Pons (tissue), 1 donor: ENCODE data around the gene DDX59.

Experiments
- DNase-seq: peaks from one replicate; pipeline ENCODE4 v3.0.0-alpha.2; 2016; ENCODE audit warnings: low spot score

DDX59 gene

DNA sequence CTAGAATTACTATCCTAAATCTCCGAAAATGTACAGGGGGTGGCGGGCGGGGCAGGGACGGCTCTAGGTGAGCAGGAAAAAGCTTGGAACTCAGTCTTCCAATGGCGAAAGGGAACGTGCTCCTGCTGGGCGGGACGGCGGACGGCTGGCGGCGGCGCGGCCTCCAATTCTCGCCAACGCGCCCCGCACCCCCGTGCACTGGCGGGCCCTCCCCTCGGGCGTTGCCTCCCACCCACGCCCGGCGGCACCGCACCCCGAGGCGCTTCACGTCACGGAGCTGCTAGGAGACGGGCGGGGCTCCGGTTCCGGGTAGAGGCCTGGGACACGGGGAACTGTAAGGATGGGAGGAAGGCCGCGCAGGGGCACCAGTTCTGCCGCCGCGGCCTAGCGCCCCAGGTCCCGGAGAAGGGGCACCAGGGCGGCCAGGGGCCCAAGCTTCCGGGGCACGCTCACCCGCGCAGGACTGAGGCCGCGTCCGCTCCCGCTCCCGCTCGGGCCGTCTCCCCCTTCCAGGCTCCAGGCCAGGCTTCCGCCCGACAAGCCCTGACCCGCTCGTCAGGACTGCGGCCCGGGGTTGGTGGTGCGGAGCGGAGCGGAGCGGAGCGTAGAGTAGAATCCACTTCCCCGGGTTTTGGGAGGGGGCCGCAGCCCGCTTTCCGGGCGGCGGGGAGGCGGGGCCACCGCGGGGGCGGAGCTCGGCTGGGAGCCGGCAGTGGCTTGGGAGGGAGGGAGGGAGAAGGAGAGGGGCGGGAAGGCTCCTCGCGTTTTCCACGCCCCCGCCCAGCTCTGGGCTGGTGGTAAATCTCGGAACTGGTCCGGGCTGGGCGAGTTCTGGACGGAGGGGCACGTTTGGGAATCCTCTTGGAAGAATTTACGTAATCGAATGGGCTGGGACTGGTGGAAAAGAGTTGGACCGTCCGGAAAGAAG lies at the start of gene DDX59:
Gene DDX59 (minus strand): TSS at position 594 of the 928 bp plus-strand sequence. CDS start 3,167 bp downstream, outside the sequence.
- peak; percentile 93 for DNase-seq

DNA sequence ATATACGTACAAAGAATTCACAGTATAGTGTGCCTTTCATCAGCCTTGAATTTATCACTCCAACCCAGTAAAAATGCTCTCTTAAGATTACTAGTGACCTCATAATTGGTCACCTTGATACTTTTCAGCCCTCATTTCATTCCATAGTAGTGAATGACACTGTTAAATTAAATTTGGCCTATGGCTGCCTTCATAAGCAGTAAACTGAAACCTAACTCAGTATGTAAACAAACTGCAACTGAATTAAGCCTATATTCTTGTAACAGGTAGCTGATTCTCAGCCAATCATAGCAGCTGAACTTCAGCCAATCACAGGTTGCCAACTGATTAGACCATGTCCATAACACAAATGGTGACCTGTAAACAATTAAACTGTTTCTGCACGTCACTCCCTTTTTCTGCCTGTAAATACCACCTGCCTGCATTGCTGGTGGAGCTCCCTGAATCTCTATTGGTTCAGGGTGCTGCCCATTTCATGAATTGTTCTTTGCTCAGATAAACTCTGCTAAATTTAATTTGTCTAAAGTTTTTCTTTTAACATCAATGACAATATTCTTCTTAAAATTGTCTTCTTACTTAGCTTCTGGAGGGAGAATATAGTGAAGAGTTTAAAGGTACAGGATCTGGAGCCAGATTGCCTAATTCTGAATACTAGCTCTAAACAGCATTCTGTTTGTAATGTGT lies 44.9 kb upstream of the DDX59 start:
- no peak for DNase-seq

DNA sequence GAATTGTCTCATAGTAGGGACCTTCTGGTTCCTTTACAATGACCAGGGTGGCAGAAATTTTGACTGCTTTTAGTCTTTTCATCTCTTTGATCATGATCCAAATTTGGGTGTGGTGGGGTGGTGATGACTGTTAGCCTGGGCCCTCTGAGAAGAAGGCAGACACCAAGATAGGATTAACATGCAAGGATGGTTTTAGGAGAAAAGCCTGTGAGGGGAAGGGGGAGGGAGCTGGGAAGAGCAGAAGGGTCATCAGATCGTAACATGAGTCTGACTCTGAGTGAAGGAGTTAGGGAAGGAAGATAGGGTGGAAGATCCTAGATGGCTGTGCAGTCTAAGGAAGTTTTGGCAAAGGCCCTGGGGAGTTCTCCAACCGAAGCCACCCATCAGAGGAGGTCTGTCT lies 40.5 kb upstream of the DDX59 start:
- DNase-seq, result no peak

- DNase-seq, result no peak
Observed at GRCh38 chr1:200708769-200709168, 39.1 kb upstream of the DDX59 start.

DNA sequence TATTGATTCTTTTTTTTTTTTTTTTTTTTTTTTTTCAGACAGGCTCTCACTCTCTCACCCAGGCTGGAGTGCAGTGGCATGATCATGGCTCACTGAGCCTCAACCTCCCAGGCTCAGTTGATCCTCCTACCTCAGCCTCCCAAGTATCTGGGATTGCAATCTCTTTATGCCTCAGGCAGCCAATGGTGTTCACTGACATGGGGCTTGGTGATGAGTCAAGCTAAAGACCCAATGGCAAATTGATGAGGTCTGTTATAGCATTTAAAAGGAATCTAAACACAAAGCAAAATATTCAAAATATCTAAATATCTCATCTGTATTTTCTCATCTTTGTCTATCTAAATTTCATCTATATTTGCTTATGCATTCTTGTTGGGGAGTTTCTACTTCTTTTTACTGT lies 38.5 kb upstream of the DDX59 start:
- no peak for DNase-seq

DNA sequence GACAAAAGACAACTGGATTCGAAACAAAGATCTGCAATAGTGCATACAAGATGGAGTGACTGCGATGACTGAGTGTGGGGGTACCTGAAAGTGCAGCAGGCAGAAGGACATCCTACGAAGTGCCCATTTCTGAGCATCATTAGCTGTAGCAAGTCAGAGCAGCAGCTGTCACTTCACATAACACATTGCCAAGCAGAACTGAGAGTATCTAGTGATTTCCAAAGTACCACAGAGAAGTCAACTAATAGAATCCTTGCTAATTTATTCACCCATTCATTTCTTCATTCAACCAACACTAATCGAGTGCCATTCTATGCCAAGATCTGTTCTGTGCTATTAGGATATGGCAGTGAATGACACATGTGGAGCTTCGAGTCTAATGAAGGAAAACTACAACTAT lies 37.4 kb upstream of the DDX59 start:
- DNase-seq, result no peak

GRCh38 chr1:200706111-200706814 lies 36.6 kb upstream of the DDX59 start:
- no peak for DNase-seq

DNA sequence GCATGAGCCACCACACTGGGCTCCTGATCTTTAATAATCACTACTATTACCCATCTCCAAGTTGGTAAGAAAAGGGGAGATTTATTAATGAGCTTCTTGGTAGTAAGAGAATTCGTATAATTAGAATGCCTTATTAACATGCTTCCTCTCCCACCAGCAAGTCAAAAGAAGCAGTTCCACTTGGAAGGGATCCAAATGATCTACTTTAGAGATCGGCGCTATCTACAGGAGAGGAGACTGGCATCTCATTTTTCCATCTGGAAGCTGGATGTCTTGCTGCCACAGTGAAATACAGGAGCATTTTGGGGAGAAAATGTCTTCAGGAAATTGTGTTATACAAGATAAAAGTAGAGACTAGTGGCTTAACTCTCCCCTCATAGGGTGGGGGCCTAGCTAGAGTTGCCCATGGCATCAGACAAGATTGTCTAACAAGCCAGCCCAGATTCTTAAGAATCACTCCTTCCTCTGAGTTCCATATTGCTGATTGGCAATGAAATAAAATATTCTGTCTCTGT lies 35.3 kb upstream of the DDX59 start:
- DNase-seq, result no peak

GRCh38 chr1:200699871-200700270 lies 30.2 kb upstream of the DDX59 start:
- DNase-seq, result no peak

DNA sequence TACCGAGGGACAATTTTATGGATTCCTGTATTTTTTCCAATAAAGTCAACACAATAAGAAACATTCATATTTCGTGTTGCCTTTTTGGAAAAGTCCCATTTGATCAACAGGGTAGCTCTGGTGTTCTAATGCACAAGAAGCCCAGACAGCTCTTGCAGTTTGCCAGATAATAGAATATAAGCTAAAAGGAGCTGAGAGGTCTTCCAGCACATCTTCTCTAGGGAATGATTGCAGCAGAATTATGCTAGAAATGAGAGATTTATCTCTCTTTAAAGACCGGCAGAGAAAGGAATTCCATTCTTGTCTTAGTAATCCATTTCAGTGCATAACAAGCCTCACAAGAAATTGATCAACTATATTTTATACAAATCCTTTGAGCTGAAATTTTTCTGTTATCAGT lies 25.0 kb upstream of the DDX59 start:
- DNase-seq, result no peak

DNA sequence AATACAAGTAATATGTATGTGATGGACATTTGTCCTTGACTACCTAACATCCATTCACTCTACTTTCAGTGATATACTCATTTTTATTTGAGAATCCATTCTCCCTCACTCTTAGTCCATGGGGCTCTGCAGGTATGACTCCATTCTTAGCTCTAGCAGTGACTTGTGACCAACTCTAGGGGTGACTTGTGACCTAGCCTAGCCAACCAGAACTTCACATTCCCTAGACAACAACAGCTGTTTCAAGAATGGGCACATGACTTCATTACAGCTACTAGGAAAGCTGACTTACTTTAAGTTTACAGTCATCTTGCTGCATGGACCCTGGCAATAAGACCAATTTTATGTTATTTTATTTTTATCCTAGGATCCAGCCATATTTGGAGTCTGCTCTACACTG lies 23.6 kb upstream of the DDX59 start:
- no peak for DNase-seq

DNA sequence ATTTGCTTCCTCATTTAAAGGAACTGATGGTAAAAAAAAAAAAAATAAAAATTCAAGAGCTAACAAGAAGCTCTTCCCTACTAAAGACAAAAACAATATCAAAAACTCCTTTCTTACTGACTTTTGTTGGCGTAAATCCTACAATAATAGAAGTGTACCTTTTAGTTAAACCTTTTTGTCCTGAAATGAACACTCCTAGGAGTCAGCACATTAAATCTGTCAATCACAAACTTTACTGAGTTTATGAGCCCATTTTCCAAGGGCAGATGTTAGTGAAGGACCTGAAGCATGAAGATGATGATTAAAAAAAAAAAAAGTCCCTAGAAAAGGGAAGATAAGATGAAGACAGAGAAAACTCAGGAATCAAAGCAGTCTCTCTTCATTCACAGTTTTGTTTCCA lies 22.6 kb upstream of the DDX59 start:
- DNase-seq, result no peak

DNA sequence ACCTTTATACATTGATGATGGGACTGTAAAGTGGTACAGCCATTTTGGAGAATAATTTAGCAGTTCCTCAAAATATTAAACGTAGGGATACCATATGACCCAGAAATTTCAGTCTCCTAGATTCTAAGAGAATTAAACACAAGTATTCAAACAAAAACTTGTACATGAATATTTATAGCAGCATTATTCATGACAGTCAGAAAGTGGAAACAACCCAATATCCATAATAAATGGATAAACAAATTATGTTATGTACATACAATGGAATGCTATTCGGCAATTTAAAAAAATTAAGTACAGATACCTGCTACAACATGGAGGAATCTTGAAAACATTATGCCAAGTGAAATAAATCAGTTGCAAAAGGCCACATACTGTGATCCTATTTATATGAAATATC lies 16.9 kb upstream of the DDX59 start:
- no peak for DNase-seq

GRCh38 chr1:200684015-200684414 lies 14.3 kb upstream of the DDX59 start:
- DNase-seq, result no peak

DNA sequence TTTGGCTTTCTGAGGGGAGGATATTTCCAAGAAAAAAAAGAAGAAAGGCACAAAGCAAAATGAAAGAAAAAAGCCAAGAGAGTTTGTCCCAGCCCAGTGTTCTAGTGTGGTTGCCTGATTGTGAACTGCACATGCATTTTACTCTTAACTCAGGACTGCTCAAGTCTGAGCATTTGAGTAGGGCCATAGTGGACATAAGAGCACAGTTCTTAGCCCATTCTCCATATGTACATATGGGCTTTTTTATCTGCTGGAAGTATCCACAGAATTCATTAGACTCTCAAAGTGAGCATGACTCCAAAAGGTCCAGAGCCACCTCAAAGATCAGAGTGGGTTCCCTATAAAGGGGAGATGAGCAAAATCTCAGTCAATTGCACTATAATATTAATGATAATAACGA lies 13.6 kb upstream of the DDX59 start:
- DNase-seq, result no peak

DNA sequence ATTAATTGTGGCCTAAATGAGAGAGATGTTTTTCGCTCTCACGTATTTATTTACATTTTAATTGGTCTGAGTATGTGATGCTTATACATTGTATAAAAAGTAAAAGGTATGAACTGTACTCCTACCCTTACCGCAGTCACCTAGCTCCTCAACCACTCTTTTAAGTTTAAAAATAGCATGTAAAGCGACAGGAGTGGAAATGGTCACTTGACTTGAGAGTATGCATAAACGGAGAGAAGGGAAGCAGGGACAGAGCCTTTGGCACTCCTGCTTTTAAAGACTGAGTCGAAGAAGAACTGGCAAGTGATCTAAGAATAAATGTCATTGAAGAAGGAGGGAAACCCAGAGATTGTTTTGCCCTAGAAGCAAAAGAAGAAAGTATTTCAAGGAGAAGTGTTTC lies 11.5 kb upstream of the DDX59 start:
- no peak for DNase-seq

DNA sequence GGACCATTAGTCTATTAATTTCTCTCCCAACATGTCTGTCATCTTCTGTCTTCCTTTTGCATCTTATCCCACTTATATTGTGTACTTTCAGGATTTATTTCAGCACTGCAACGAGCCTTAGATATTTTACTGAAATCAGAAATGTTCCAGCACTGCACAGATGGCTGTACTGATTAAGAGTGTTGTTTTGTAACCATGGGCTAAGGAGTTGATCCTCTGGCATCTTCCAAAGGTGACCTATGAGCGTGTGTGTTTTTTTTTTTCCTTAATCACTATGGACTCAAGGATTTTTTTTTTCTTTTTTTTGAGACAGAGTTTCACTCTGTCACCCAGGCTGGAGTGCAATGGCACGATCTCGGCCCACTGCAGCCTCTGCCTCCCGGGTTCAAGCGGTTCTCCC lies 7.1 kb upstream of the DDX59 start:
- no peak for DNase-seq

DNA sequence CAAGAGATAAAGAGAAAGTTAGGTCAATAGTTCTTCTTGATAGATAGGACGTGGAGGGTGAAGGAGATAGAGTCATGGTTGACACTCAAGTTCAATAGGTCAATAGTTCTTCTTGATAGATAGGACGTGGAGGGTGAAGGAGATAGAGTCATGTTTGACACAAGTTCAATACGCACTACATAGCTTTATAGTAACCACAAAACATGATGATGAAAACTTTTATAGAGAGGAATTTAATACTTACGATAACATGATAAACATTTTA lies 5.8 kb upstream of the DDX59 start:
- no peak for DNase-seq

DNA sequence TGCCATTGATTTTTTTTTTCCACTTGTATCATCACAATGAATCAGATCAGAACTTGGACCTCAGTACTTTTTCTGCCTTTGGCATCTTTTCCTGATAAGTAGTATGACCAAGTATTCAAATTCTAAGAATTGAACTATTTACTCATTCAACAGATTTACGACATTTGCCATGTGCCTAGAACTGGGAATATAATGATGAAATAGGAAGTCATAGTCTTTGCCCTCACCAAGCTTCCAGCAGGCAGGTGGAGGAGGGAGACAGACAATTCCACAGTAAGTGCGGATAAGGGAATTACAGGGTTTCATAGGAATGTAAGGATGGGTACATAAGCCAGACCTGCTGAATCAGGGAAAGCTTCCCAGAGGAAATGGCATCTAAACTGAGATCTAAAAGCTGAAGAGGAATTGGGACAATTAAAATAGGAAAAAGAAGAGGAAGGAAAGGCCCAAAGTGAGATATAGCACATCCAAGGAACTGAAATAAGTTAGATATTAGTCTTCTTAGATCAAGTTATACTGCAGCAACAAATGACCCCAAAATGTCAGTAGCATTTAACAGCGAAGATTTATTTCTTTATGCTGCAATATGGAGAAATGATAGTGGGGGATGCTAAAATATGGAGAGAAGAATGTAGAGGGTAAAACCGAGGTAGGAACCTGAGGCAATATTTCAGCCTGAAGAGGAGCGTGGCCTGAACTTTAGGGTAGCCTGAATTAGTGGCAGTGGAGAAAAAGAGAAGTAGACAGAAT lies 5.3 kb upstream of the DDX59 start:
- no peak for DNase-seq

- DNase-seq, result no peak
Observed at GRCh38 chr1:200673952-200674823, 4.5 kb upstream of the DDX59 start.

GRCh38 chr1:200671235-200671786 lies 1.6 kb upstream of the DDX59 start:
- DNase-seq, result no peak
